ENCODE data around the gene ATP2C1.

The ATP2C1 gene

DNA sequence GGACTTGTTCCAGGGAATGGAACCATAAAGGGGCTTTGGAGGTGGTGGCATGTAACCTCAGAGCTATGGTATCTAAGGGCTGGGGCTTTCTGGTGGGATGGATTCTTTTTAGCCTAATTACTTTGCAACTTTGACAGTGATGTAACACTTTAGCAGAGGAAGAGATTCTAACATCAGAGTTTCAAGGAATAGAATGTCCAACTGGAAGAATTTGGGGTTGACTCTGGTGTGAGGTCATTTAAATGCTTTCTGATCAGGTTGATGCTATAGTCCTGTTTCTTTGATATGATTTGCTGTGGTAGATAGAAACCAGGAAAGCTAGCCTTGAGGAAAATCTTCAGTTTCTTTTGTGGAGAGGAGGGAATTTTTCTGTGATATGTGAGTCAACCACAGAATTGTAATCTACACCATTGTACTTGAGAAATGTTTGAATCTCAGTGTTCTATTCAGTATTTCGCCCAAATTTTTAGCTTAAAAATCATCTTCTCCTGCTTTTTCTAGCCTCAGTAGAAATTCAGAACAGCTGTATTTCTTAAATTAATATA, 40.0 kb downstream of the ATP2C1 start:
- Histone ChIP-seq H3K9ac (no peak overlapping the region), H4K20me1 (no peaks in the 10 kb centered on the region), H3K27me3 (no peaks in the 10 kb centered on the region), H3K27ac (no peak overlapping the region), H3K4me3 (no peak overlapping the region), H3K36me3 (peaks cover 22% of the 10 kb centered on the region; the same call in 1 of the 2 replicates), H3K4me1 (no peaks in the 10 kb centered on the region), H3K4me2 (no peak overlapping the region), H3K9me3 (no peaks in the 10 kb centered on the region)
- no peak for TF ChIP-seq Cebpa-rat (IDR thresholded peaks at IDR 0.05)

DNA sequence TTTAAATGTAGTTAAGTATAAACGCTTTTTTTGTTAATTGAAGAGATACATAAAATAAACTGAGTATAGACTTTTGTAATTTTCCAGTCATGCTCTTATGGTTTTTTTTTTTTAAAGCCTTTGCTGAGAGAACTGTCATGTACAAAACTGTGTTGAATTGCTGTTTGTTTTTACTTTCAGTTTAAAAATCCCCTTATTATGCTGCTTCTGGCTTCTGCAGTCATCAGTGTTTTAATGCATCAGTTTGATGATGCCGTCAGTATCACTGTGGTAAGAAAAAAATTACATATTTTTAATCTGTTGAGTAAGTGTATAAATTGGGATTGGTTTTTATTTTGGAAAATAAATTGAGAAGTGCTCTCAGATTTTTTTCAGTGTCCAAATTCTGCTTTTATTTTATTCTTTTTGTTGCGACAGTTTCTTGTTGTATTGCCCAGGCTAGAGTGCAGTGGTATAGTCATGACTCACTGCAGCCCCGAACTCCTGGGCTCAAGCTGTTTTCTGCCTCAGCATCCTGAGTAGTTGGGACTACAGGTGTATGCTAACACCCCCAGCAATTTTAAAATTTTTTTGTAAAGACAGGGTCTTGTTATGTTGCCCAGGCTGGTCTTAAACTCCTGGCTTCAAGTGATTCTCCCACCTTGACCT, 40.7 kb downstream of the ATP2C1 start:
- Histone ChIP-seq H3K4me3 (no peak overlapping the region), H3K27ac (no peak overlapping the region), H4K20me1 (no peaks in the 10 kb centered on the region), H3K9me3 (no peaks in the 10 kb centered on the region), H3K27me3 (no peaks in the 10 kb centered on the region), H3K36me3 (peaks cover 22% of the 10 kb centered on the region; the same call in 1 of the 2 replicates), H3K9ac (no peak overlapping the region), H3K4me1 (no peaks in the 10 kb centered on the region), H3K4me2 (no peak overlapping the region)
- no peak for TF ChIP-seq Cebpa-rat (IDR thresholded peaks at IDR 0.05)

DNA sequence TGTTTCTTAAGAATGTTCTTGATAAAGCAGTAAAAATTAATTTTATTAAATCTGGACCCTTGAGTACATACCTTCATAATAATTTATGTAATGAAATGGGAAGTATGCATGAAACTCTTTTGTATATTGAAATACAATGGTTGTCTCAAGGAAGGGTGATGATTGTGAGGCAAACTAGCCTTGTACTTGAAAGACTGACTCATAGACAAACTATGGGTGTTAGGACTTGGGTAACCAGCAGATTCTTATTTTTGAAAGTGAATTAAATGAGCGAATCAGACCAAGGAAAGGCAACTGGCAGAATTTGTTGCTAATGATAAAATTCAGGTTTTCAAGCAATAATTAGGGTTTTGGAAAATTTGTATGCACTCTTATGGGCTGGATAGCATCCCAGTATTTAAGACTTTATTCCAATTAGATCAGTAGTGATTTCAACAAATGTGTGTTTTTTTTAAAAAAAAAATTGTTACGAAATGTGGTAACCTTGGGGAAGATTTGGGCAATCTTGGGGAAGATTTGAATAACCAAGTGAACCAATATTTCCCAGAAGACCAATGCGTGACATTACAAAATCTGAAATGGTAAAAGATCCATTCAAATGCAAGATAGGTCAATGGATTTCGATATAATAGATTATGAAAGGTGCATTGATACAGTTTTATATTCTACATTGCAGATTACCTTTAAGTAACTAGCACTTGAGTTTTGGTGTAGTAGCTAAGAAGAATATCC, 42.0 kb downstream of the ATP2C1 start:
- H3K36me3 ChIP-seq, result peaks cover 26% of the 10 kb centered on the region
- no peak overlapping the region for H3K4me2 ChIP-seq
- no peaks in the 10 kb centered on the region for H3K9me3 ChIP-seq
- H3K9ac ChIP-seq, result no peak overlapping the region
- H3K27ac ChIP-seq, result no peak overlapping the region
- TF ChIP-seq Cebpa-rat (IDR thresholded peaks at IDR 0.05), result no peak
- no peaks in the 10 kb centered on the region for H3K27me3 ChIP-seq
- H4K20me1 ChIP-seq, result no peaks in the 10 kb centered on the region
- no peaks in the 10 kb centered on the region for H3K4me1 ChIP-seq
- no peak overlapping the region for H3K4me3 ChIP-seq

DNA sequence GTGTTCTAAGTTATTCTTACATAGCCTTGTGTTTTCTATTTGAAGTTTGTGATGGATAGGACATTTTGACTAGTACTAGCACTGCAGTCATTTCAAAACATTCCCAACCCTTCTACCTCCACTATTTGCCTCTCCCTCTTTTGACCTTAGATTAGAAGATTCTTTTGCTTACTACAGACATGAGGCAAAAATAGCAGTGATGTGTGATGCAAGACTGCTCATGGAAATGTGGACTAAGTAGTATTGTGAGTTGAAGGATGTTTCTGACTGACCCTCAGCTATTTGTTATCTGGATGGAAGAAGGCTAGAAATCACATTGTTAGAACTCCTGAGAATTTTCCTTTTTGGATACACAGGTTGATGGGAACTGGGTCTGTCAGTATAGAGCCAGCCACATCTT, 45.9 kb downstream of the ATP2C1 start:
- Histone ChIP-seq H3K27ac (no peak overlapping the region), H3K27me3 (no peaks in the 10 kb centered on the region), H3K9ac (no peak overlapping the region), H3K4me3 (no peak overlapping the region), H3K4me1 (no peaks in the 10 kb centered on the region), H3K36me3 (peaks cover 48% of the 10 kb centered on the region), H3K4me2 (no peak overlapping the region), H4K20me1 (no peaks in the 10 kb centered on the region), H3K9me3 (no peaks in the 10 kb centered on the region)
- TF ChIP-seq Cebpa-rat (IDR thresholded peaks at IDR 0.05), result no peak

DNA sequence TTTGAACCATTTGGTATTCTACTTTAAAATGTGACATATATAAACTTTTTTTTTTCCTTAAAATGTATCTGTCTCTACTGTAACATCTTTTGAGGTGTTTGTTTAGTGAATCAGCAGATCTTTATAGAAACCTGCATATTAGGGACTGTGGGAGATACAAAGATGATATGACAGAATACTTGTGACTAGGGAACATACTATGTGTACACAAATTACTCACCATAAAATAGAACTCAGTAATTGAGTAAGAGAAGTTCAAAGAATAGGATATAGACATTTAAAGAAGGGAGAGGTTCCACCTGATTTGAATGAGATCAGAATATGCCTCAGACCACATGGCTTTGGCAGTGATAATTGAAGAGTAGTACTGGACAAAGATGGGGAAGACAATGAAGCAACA, 47.9 kb downstream of the ATP2C1 start:
- no peaks in the 10 kb centered on the region for H4K20me1 ChIP-seq
- no peaks in the 10 kb centered on the region for H3K27me3 ChIP-seq
- no peak overlapping the region for H3K4me2 ChIP-seq
- no peak overlapping the region for H3K27ac ChIP-seq
- no peaks in the 10 kb centered on the region for H3K4me1 ChIP-seq
- no peak overlapping the region for H3K9ac ChIP-seq
- no peak overlapping the region for H3K4me3 ChIP-seq
- no peaks in the 10 kb centered on the region for H3K9me3 ChIP-seq
- no peak for TF ChIP-seq Cebpa-rat (IDR thresholded peaks at IDR 0.05)
- peaks cover 57% of the 10 kb centered on the region for H3K36me3 ChIP-seq

DNA sequence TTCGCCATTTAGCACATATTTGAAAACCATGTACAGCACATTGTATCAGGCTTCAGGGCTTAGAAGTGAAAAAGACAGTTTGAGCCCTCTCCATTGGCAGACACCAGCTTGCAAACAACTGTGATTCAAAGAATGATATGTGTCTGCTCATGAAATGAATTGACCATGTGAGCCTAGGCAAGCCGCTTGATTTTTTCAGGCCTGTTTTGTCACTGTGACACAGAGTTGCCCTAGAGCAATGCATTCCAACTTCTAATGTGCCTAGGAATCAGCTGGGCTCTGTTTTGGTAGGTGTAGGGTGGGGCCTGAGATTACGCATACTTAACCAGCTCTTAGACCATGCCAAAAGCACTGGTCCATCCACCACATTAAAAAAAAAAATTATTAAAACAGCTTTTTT, 53.0 kb downstream of the ATP2C1 start:
- Histone ChIP-seq H3K4me1 (no peaks in the 10 kb centered on the region), H4K20me1 (no peaks in the 10 kb centered on the region), H3K27ac (no peak overlapping the region), H3K9ac (no peak overlapping the region), H3K36me3 (peaks cover 56% of the 10 kb centered on the region), H3K4me3 (no peak overlapping the region), H3K9me3 (no peaks in the 10 kb centered on the region), H3K27me3 (no peaks in the 10 kb centered on the region), H3K4me2 (no peak overlapping the region)
- no peak for TF ChIP-seq Cebpa-rat (IDR thresholded peaks at IDR 0.05)

DNA sequence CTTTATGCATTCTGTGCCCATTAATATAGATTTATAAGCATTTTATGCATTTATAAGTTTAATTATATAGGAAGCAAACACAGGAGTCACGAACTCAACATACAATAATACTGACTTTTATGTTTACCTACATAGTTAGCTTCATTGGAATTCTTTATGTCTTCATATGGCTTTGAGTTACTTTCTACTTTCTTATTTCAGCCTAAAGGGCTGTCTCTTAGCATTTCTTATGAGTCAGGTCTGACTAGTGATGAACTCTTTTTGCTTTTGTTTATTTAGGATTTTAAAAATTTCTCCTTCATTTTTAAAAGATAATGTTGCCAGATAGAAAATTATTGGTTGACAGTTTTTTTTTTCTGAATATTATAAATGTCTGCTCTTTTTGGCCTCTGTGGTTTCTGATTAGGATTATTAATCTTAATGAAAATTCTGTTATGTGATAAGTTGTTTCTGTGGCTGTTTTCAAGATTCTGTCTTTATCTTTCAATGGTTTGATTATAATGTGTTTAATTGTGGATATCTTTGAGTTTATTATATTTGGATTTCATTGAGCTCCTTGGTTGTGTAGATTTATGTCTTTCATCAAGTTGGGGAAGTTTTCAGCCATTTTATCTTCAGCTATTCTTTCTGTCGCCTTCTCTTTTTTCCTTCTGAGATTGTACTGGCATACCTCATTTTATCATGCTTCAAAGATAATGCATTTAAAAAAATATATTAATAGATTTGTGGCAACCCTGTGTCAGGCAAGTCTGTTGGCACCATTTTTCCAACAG, 54.3 kb downstream of the ATP2C1 start:
- TF ChIP-seq Cebpa-rat (IDR thresholded peaks at IDR 0.05), result no peak
- no peaks in the 10 kb centered on the region for H3K27me3 ChIP-seq
- no peak overlapping the region for H3K4me2 ChIP-seq
- no peaks in the 10 kb centered on the region for H3K4me1 ChIP-seq
- no peaks in the 10 kb centered on the region for H4K20me1 ChIP-seq
- H3K27ac ChIP-seq, result no peak overlapping the region
- H3K9ac ChIP-seq, result no peak overlapping the region
- H3K36me3 ChIP-seq, result peaks cover 49% of the 10 kb centered on the region
- no peaks in the 10 kb centered on the region for H3K9me3 ChIP-seq
- no peak overlapping the region for H3K4me3 ChIP-seq

DNA sequence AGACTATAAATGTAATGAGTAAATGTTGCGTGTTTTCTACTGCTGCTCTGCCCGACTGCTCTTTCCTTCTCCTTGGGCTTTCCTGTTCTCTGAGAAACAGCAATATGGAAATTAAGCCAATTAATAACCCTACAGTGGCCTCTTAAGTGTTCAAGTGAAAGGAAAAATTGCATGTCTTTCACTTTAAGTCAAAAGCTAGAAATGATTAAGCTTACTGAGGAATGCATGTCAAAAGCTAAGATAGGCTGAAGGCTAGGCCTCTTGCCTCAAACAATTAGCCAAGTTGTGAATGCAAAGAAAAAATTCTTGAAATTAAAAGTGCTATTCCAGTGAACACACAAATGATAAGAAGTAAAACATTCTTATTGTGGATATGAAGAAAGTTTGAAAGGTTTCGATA, 55.0 kb downstream of the ATP2C1 start:
- TF ChIP-seq Cebpa-rat (IDR thresholded peaks at IDR 0.05), result no peak
- no peak overlapping the region for H3K9ac ChIP-seq
- H3K36me3 ChIP-seq, result peaks cover 46% of the 10 kb centered on the region
- no peak overlapping the region for H3K4me2 ChIP-seq
- no peak overlapping the region for H3K27ac ChIP-seq
- H4K20me1 ChIP-seq, result no peaks in the 10 kb centered on the region
- no peaks in the 10 kb centered on the region for H3K27me3 ChIP-seq
- H3K9me3 ChIP-seq, result no peaks in the 10 kb centered on the region
- H3K4me1 ChIP-seq, result no peaks in the 10 kb centered on the region
- no peak overlapping the region for H3K4me3 ChIP-seq

DNA sequence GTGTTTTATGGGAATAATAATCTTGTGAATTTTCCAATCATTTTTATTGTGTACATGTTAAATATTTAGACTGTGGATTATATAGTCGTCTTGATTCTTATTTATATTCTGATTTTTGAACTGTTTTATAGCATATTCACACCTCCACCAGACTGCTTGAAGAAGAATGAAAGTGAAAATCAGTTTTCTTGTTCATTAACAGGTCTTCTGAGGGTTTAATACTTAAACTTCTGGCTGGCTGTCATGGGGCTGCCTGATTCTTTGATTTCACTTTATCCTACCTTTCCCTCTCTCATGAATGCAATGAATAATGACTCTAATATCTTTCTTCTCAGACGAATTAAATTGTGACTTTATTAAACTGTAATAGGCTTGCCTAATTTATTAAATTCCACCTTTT, 56.2 kb downstream of the ATP2C1 start:
- Histone ChIP-seq H3K9me3 (no peaks in the 10 kb centered on the region), H3K4me2 (no peak overlapping the region), H3K4me1 (no peaks in the 10 kb centered on the region), H4K20me1 (no peaks in the 10 kb centered on the region), H3K27ac (no peak overlapping the region), H3K4me3 (no peak overlapping the region), H3K27me3 (no peaks in the 10 kb centered on the region), H3K9ac (no peak overlapping the region), H3K36me3 (peaks cover 49% of the 10 kb centered on the region)
- TF ChIP-seq Cebpa-rat (IDR thresholded peaks at IDR 0.05), result no peak

DNA sequence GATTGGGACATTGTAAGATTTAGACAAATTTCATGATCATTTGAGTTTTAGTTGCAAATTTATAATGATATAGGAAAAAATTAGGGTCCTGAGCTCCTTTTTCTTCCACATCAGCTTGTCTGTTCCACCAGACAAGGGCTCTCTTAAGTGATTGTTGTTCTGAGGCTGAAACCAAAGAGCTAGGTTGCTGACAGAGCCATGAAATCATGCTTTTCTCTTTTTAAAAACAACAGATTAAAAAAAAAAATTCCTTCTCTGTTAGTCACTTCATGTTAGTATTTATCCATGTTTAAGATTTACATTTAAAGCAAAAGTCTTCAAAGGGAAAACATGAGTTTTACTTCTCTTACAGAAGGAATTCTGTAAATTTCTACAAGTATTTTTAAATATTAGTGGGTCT, 56.8 kb downstream of the ATP2C1 start:
- H3K4me1 ChIP-seq, result no peaks in the 10 kb centered on the region
- no peak overlapping the region for H3K4me2 ChIP-seq
- no peak overlapping the region for H3K4me3 ChIP-seq
- H3K9me3 ChIP-seq, result no peaks in the 10 kb centered on the region
- TF ChIP-seq Cebpa-rat (IDR thresholded peaks at IDR 0.05), result no peak
- no peak overlapping the region for H3K27ac ChIP-seq
- H3K27me3 ChIP-seq, result no peaks in the 10 kb centered on the region
- H3K9ac ChIP-seq, result no peak overlapping the region
- peaks cover 50% of the 10 kb centered on the region for H3K36me3 ChIP-seq
- H4K20me1 ChIP-seq, result no peaks in the 10 kb centered on the region
